ENCODE data around the gene PTPRD.

GRCh38 chr9:9792144-9792857, 820.5 kb downstream of the PTPRD start:
- TF ChIP-seq CTCF (conservative IDR thresholded peaks at IDR 0.05; ENCODE audit: low read depth in 2 of 2) (no peak), ZNF114 (CRISPR knock-in tag; IDR thresholded peaks at IDR 0.05) (no peak), POLR2AphosphoS5 (IDR thresholded peaks at IDR 0.05; ENCODE audit: low read depth) (no peak), EZH2phosphoT487 (IDR thresholded peaks at IDR 0.05; ENCODE audit: unreplicated experiment) (no peak), JUNB (IDR thresholded peaks at IDR 0.05; ENCODE audit: unreplicated experiment) (no peak), ZNF331 (CRISPR knock-in tag; IDR thresholded peaks at IDR 0.05; ENCODE audit: low read depth) (no peak), EZH2 (IDR thresholded peaks at IDR 0.05; ENCODE audit: low read depth, unreplicated experiment) (no peak), REST (IDR thresholded peaks at IDR 0.05; ENCODE audit: unreplicated experiment) (no peak), ETS1 (IDR thresholded peaks at IDR 0.05) (no peak), CREB1 (CRISPR knock-in tag; IDR thresholded peaks at IDR 0.05; ENCODE audit: low read depth) (no peak)
